Fibroblast of pulmonary artery (primary cell): Measurements from ENCODE around the gene CAMK2N1.
A peak's percentile ranks its signal among the peaks of the same experiment; 100 is the strongest.

ENCODE experiments used
- DNase-seq: peaks from one replicate; pipeline ENCODE4 v3.0.0-alpha.2; 2010; ENCODE audit warnings: low read depth
- H3K4me3 ChIP-seq: replicated peaks from 2 replicates; pipeline ENCODE4 v1.5.1; 2011; ENCODE audit warnings: low read depth, mild to moderate bottlenecking, control low read depth, low read length, moderate library complexity
- CTCF ChIP-seq: IDR thresholded peaks from 2 replicates; pipeline ENCODE4 v1.5.1; 2011; ENCODE audit warnings: mild to moderate bottlenecking, control low read depth, low read length, inconsistent platforms; ENCODE audit errors: missing control alignments

Gene CAMK2N1

GRCh38 chr1:20491866-20492265 is 5.9 kb upstream of the CAMK2N1 start:
- DNase-seq, result no peak
- no peak overlapping the region for H3K4me3 ChIP-seq
- no peak for TF ChIP-seq CTCF

GRCh38 chr1:20491178-20491577 is 5.2 kb upstream of the CAMK2N1 start:
- no peak for TF ChIP-seq CTCF
- no peak overlapping the region for H3K4me3 ChIP-seq
- DNase-seq, result no peak

- H3K4me3 ChIP-seq, result no peak overlapping the region
- no peak for DNase-seq
- no peak for TF ChIP-seq CTCF
Measured at GRCh38 chr1:20487236-20487590, 1.2 kb upstream of the CAMK2N1 start.

- TF ChIP-seq CTCF, result no peak
- DNase-seq, result peak; percentile 61
- H3K4me3 ChIP-seq, result peak overlapping the region; percentile 73
Measured at GRCh38 chr1:20486457-20487235, 636 bp upstream of the CAMK2N1 start.

- no peak for TF ChIP-seq CTCF
- peak; percentile 26 for DNase-seq
- peak overlapping the region; percentile 76 for H3K4me3 ChIP-seq
Measured at GRCh38 chr1:20484519-20485462, 1.2 kb downstream of the CAMK2N1 start.

- peak overlapping the region; percentile 76 for H3K4me3 ChIP-seq
- no peak for TF ChIP-seq CTCF
- peak; percentile 35 for DNase-seq
Measured at GRCh38 chr1:20483833-20484518, 2.0 kb downstream of the CAMK2N1 start.
